Measurements from ENCODE around the gene TTC4.

TTC4 gene

DNA sequence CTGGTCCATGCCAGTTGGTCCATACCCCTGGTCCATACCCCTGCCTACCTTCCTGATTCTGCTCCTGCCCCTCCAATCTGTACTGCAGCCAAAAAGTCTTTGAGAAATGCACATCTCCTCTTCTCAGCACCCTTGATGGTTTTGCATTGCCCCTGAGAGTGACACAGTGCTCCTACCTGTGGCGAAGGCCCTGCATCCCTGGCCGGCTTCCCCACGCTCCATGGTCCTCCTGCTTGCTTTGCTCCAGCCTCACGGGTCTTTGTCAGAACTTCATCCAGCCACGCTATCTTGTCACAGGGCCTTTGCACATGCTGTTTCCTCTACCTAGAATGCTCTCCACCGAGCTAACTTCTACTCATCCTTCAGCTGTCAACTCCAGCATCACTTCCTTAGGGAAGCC, 32.2 kb upstream of the TTC4 start:
- H3F3A ChIP-seq (ENCODE audit: low read depth): no peaks in the 10 kb centered on the region
- H3K4me1 ChIP-seq (ENCODE audit: insufficient read depth, low read length, poor library complexity, severe bottlenecking): no peaks in the 10 kb centered on the region
- no peak overlapping the region for H3K4me2 ChIP-seq (ENCODE audit: low read depth, low read length, poor library complexity, severe bottlenecking)
- H3K79me2 ChIP-seq (ENCODE audit: insufficient read depth, low read length): no peaks in the 10 kb centered on the region
- TF ChIP-seq EZH2phosphoT487 (IDR thresholded peaks at IDR 0.05; ENCODE audit: borderline replicate concordance): no peak
- TF ChIP-seq, protein P1, sequence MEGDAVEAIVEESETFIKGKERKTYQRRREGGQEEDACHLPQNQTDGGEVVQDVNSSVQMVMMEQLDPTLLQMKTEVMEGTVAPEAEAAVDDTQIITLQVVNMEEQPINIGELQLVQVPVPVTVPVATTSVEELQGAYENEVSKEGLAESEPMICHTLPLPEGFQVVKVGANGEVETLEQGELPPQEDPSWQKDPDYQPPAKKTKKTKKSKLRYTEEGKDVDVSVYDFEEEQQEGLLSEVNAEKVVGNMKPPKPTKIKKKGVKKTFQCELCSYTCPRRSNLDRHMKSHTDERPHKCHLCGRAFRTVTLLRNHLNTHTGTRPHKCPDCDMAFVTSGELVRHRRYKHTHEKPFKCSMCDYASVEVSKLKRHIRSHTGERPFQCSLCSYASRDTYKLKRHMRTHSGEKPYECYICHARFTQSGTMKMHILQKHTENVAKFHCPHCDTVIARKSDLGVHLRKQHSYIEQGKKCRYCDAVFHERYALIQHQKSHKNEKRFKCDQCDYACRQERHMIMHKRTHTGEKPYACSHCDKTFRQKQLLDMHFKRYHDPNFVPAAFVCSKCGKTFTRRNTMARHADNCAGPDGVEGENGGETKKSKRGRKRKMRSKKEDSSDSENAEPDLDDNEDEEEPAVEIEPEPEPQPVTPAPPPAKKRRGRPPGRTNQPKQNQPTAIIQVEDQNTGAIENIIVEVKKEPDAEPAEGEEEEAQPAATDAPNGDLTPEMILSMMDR (conservative IDR thresholded peaks at IDR 0.05; ENCODE audit: low read length): no peak
- no peaks in the 10 kb centered on the region for H3K9me2 ChIP-seq (replicated peaks; ENCODE audit: low read depth, low read length)
- H3K36me3 ChIP-seq (ENCODE audit: insufficient read depth, low read length): no peaks in the 10 kb centered on the region
- no peak overlapping the region for H2AFZ ChIP-seq (ENCODE audit: low read length)
- no peaks in the 10 kb centered on the region for H4K20me1 ChIP-seq (ENCODE audit: insufficient read depth, low read length, poor library complexity, severe bottlenecking)
- no peak overlapping the region for H3K9ac ChIP-seq (ENCODE audit: low read depth, low read length, poor library complexity, severe bottlenecking)
- H3K9me3 ChIP-seq (ENCODE audit: insufficient read depth, low read depth, low read length): no peaks in the 10 kb centered on the region
- no peak overlapping the region for H3K4me3 ChIP-seq (ENCODE audit: low read length, poor library complexity, severe bottlenecking)
- no peaks in the 10 kb centered on the region for H3K27me3 ChIP-seq (ENCODE audit: insufficient read depth, low read length, poor library complexity, severe bottlenecking)

DNA sequence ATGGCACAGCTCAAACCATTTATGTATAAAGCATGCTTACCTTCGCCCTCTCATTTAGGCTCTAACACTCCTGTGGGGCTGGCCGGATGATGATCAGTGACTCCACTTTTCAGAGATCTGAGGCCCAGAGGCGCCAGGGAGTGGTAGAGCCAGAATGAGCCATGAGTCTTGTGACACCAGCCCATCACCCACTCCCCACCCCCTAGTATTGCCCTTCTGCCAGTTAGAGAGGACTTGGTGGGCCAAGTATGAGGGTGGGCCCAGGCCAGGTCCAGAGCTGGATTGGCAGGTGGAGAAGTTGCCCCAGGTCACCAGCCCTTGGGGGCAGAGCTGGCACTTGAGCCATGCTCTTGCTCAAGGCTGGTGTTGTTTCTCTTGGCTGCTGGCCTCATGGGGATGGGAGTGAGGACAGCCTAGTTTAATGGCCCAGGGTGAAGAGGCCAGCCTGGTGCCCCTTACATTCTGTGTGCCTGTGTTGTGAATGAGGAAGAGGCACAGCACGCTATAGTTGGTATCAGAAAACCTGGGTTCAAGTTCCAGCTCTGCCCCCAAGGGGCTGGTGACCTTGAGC, 30.2 kb upstream of the TTC4 start:
- Histone ChIP-seq H3K4me3 (ENCODE audit: low read length, poor library complexity, severe bottlenecking) (no peak overlapping the region), H3K9me3 (ENCODE audit: insufficient read depth, low read depth, low read length) (no peaks in the 10 kb centered on the region), H3K27me3 (ENCODE audit: insufficient read depth, low read length, poor library complexity, severe bottlenecking) (no peaks in the 10 kb centered on the region), H3K4me1 (ENCODE audit: insufficient read depth, low read length, poor library complexity, severe bottlenecking) (no peaks in the 10 kb centered on the region), H3F3A (ENCODE audit: low read depth) (no peaks in the 10 kb centered on the region), H3K9me2 (replicated peaks; ENCODE audit: low read depth, low read length) (no peaks in the 10 kb centered on the region), H2AFZ (ENCODE audit: low read length) (no peak overlapping the region), H3K9ac (ENCODE audit: low read depth, low read length, poor library complexity, severe bottlenecking) (no peak overlapping the region), H4K20me1 (ENCODE audit: insufficient read depth, low read length, poor library complexity, severe bottlenecking) (no peaks in the 10 kb centered on the region), H3K79me2 (ENCODE audit: insufficient read depth, low read length) (no peaks in the 10 kb centered on the region), H3K36me3 (ENCODE audit: insufficient read depth, low read length) (no peaks in the 10 kb centered on the region), H3K4me2 (ENCODE audit: low read depth, low read length, poor library complexity, severe bottlenecking) (no peak overlapping the region)
- TF ChIP-seq, protein P1 (conservative IDR thresholded peaks at IDR 0.05; ENCODE audit: low read length): no peak
- no peak for TF ChIP-seq EZH2phosphoT487 (IDR thresholded peaks at IDR 0.05; ENCODE audit: borderline replicate concordance)

DNA sequence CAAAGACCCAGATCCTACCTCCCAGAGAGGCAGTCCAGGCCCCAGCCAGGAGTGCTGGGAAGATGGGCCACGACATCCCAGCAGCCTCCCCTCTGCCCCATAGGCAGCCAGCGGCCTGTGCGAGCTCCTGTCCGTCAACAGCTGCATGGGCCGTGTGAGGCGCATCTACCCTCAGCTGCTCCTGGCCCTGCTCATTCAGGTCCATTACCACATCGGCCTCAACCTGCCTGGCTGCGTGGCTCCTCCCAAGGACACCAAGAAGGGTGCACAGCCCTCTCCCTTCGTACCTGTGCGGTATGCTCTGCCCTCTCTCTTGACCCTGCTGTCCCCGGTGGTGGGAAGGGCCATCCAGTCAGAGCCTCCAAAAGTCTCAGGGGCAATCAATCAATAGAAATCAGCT, 29.5 kb upstream of the TTC4 start:
- H2AFZ ChIP-seq (ENCODE audit: low read length): no peak overlapping the region

More for the DNA sequence above, 29.5 kb upstream of the TTC4 start:
- H3F3A ChIP-seq (ENCODE audit: low read depth): no peaks in the 10 kb centered on the region
- no peak overlapping the region for H3K4me3 ChIP-seq (ENCODE audit: low read length, poor library complexity, severe bottlenecking)
- H4K20me1 ChIP-seq (ENCODE audit: insufficient read depth, low read length, poor library complexity, severe bottlenecking): no peaks in the 10 kb centered on the region
- H3K79me2 ChIP-seq (ENCODE audit: insufficient read depth, low read length): no peaks in the 10 kb centered on the region
- no peaks in the 10 kb centered on the region for H3K36me3 ChIP-seq (ENCODE audit: insufficient read depth, low read length)
- no peak overlapping the region for H3K9ac ChIP-seq (ENCODE audit: low read depth, low read length, poor library complexity, severe bottlenecking)
- no peaks in the 10 kb centered on the region for H3K27me3 ChIP-seq (ENCODE audit: insufficient read depth, low read length, poor library complexity, severe bottlenecking)
- no peaks in the 10 kb centered on the region for H3K9me2 ChIP-seq (replicated peaks; ENCODE audit: low read depth, low read length)
- H3K4me2 ChIP-seq (ENCODE audit: low read depth, low read length, poor library complexity, severe bottlenecking): no peak overlapping the region
- TF ChIP-seq, protein P1 (conservative IDR thresholded peaks at IDR 0.05; ENCODE audit: low read length): no peak
- TF ChIP-seq EZH2phosphoT487 (IDR thresholded peaks at IDR 0.05; ENCODE audit: borderline replicate concordance): no peak
- H3K9me3 ChIP-seq (ENCODE audit: insufficient read depth, low read depth, low read length): no peaks in the 10 kb centered on the region
- no peaks in the 10 kb centered on the region for H3K4me1 ChIP-seq (ENCODE audit: insufficient read depth, low read length, poor library complexity, severe bottlenecking)

Measured in Loucy (cell line).